Measurements from ENCODE around the gene WDR73. TPM values are rescaled to one million over a fixed set of nuclear protein-coding genes. Genes with fewer than 3 reads are reported as not detected.

WDR73 gene
- total RNA-seq, 4 donors from 2014 or later, result 12.7 to 37.4 (median 26.5) TPM

GRCh38 chr15:84600687-84601554 is 53.2 kb downstream of the WDR73 start, which contains the start of gene ZSCAN2:
TSS of gene ZSCAN2 (plus strand) at chr15:84601009. CDS start at chr15:84603928, 2,919 bp downstream.
- H3K4me3 ChIP-seq, result peak within 1 kb of the TSS; percentile 75 to 89 (median 79)
- TF ChIP-seq EP300 (IDR thresholded peaks at IDR 0.05; ENCODE audit: low read depth) (no peak), POLR2A (IDR thresholded peaks at IDR 0.05) (no peak), POLR2AphosphoS5 (IDR thresholded peaks at IDR 0.05) (peak in 2 of 3 donors; percentile 25 to 37), CTCF (IDR thresholded peaks at IDR 0.05) (no peak)
- H3K36me3 ChIP-seq, result peaks cover 0 to 4% (median 0%) of the 10 kb centered on the region in 4 donors
- in situ Hi-C loops (cut with MboI; ENCODE audit: low pct_ligation_motif_present in 1 of 4, low pct_unique_long_range_greater_than_20kb in 1 of 4, low sequenced_read_pairs in 3 of 4), result no loop called here
- 0% methylated on average over 5 to 43 of the region's 68 CpGs for WGBS, 2 donors (ENCODE audit: low coverage in 1 of 2)
- peak; percentile 96 for DNase-seq
- H3K27me3 ChIP-seq, result no peaks in the 10 kb centered on the region
- no peaks in the 10 kb centered on the region for H3K9me3 ChIP-seq
- intact Hi-C loops (cut with DNase I; ENCODE audit: low total_unique reads), result no loop called here
- H3K27ac ChIP-seq, result peak within 1 kb of the TSS; percentile 78 to 85 (median 78)
- peaks cover 0 to 32% (median 13%) of the 10 kb centered on the region in 4 donors for H3K4me1 ChIP-seq

- peak; percentile 91 for DNase-seq
- no peaks in the 10 kb centered on the region for H3K27me3 ChIP-seq
- 0 to 1% methylated on average over 3 to 20 of the region's 20 CpGs for WGBS, 2 donors (ENCODE audit: low coverage in 1 of 2)
- peaks cover 0 to 4% (median 0%) of the 10 kb centered on the region in 4 donors for H3K36me3 ChIP-seq
- H3K27ac ChIP-seq, result peak overlapping the region; percentile 78 to 85 (median 78)
- no peak for TF ChIP-seq EP300 (IDR thresholded peaks at IDR 0.05; ENCODE audit: low read depth)
- no peak for TF ChIP-seq POLR2A (IDR thresholded peaks at IDR 0.05)
- TF ChIP-seq CTCF (IDR thresholded peaks at IDR 0.05), result no peak
- no peak for TF ChIP-seq POLR2AphosphoS5 (IDR thresholded peaks at IDR 0.05)
- intact Hi-C loops (cut with DNase I; ENCODE audit: low total_unique reads), result no loop called here
- in situ Hi-C loops (cut with MboI; ENCODE audit: low pct_ligation_motif_present in 1 of 4, low pct_unique_long_range_greater_than_20kb in 1 of 4, low sequenced_read_pairs in 3 of 4), result no loop called here
- peak overlapping the region; percentile 43 to 89 (median 75) for H3K4me3 ChIP-seq
- H3K9me3 ChIP-seq, result no peaks in the 10 kb centered on the region
- H3K4me1 ChIP-seq, result peaks cover 0 to 26% (median 9%) of the 10 kb centered on the region in 4 donors
Observed at GRCh38 chr15:84600331-84600686, 53.8 kb downstream of the WDR73 start.

- in situ Hi-C loops (cut with MboI; ENCODE audit: low pct_ligation_motif_present in 1 of 4, low pct_unique_long_range_greater_than_20kb in 1 of 4, low sequenced_read_pairs in 3 of 4) (loop anchor here in 2 of 4 donors (10.0 to 25.0 kb wide), 2 partner anchors 275 to 312 kb away; no protein-coding TSS in a partner anchor), intact Hi-C loops (cut with DNase I; ENCODE audit: low total_unique reads) (no loop called here)
- no peak for TF ChIP-seq POLR2A (IDR thresholded peaks at IDR 0.05)
- no peak for TF ChIP-seq CTCF (IDR thresholded peaks at IDR 0.05)
- TF ChIP-seq EP300 (IDR thresholded peaks at IDR 0.05; ENCODE audit: low read depth), result no peak
- TF ChIP-seq POLR2AphosphoS5 (IDR thresholded peaks at IDR 0.05), result no peak
- Histone ChIP-seq H3K4me3 (peak overlapping the region in 1 of 4 donors; percentile 89), H3K9me3 (no peaks in the 10 kb centered on the region), H3K36me3 (peaks cover 0 to 4% (median 0%) of the 10 kb centered on the region in 4 donors), H3K27me3 (no peaks in the 10 kb centered on the region), H3K27ac (peak overlapping the region in 2 of 4 donors; percentile 78 to 85), H3K4me1 (peaks cover 0 to 22% (median 6%) of the 10 kb centered on the region in 4 donors)
- 59 to 62% methylated on average over 5 to 10 of the region's 10 CpGs for WGBS, 2 donors (ENCODE audit: low coverage in 1 of 2)
- DNase-seq, result no peak
Observed at GRCh38 chr15:84599906-84600305, 54.2 kb downstream of the WDR73 start.

- Histone ChIP-seq H3K27me3 (no peaks in the 10 kb centered on the region), H3K4me3 (no peak overlapping the region), H3K36me3 (no peaks in the 10 kb centered on the region), H3K27ac (peak overlapping the region in 3 of 4 donors; percentile 19 to 71 (median 41)), H3K9me3 (no peaks in the 10 kb centered on the region), H3K4me1 (peaks cover 0 to 20% (median 4%) of the 10 kb centered on the region in 4 donors)
- DNase-seq, result peak; percentile 40
- TF ChIP-seq POLR2AphosphoS5 (IDR thresholded peaks at IDR 0.05) (no peak), CTCF (IDR thresholded peaks at IDR 0.05) (peak; percentile 51 to 67 (median 64))
- intact Hi-C loops (cut with DNase I; ENCODE audit: low total_unique reads) (no loop called here), in situ Hi-C loops (cut with MboI; ENCODE audit: low pct_ligation_motif_present in 1 of 4, low pct_unique_long_range_greater_than_20kb in 1 of 4, low sequenced_read_pairs in 3 of 4) (loop anchor here in 2 of 4 donors (10.0 to 25.0 kb wide), 2 partner anchors 276 to 313 kb away; no protein-coding TSS in a partner anchor)
- 76% methylated on average over 1 of the region's 1 CpG; no CpG with 5 or more reads in 1 of the 2 donors for WGBS, 2 donors (ENCODE audit: low coverage in 1 of 2)
Observed at GRCh38 chr15:84598993-84599392, 55.1 kb downstream of the WDR73 start.
